Hematopoietic multipotent progenitor cell treated with erythropoietin and hydrocortisone succinate and interleukin-3 and kit ligand, for 17 days (in vitro differentiated cells): Measurements from ENCODE around the gene CDIP1.
A peak's percentile ranks its signal among the peaks of the same experiment; 100 is the strongest.

Experiments
- DNase-seq: peaks from one replicate; pipeline ENCODE4 v3.0.0-alpha.2; 2015; ENCODE audit warnings: low spot score

Gene CDIP1

DNA sequence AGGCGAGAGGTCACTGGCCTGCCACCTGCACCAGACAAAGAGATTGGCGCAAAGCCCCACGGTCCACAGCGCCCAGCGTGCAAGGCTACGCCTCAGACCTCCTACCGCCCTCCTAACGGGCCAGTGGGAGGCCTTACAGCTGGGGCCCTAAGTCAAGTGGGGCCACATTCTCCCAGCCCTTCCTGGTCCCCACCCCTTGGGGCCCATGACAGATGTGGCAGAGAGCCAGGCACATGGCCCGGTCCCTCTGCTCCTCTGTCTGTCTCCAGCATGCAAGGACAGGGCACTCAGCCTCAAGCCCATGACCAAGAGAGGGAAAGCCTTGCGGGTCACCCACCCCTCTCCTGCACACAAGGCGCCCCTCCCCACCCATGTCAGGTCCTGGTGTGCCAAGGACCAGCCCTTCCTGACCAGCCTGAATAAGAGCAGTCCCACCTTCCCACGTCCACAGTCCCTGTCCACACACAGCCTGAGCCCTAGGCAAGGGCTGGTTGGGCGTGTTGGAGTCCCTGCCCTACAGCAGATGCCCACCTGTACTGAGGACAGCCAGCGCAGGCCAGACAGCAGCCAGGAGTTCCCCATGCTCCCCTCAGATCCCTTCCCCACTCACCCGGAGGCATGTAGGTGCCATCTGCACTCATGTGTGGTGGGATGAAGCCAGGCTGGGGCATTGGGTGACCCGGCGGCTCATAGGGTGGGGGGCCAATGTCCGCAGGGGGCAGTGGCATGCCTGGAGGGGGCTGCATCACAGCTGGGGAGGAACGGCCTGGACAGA lies 25.3 kb downstream of the CDIP1 start:
- DNase-seq = no peak

DNA sequence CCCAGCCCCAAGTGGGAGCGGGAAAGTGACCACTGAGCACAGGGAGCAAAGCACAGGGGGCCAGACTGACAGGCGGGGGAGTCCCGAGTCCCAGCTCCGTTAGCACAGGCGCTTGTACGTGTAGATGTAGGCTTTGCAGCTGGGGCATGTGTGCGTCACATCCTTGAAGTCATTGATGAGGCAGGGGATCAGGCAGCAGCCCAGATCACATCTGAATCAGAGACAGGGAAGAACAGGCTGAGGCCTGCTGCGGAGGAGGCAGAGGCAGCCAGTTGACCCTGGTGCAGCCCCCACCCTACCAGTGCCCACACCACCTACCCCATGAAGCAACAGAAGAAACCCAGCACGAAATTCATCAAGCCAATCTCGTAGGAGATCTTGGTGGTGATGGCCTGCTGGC lies 26.1 kb downstream of the CDIP1 start:
- DNase-seq = no peak

DNA sequence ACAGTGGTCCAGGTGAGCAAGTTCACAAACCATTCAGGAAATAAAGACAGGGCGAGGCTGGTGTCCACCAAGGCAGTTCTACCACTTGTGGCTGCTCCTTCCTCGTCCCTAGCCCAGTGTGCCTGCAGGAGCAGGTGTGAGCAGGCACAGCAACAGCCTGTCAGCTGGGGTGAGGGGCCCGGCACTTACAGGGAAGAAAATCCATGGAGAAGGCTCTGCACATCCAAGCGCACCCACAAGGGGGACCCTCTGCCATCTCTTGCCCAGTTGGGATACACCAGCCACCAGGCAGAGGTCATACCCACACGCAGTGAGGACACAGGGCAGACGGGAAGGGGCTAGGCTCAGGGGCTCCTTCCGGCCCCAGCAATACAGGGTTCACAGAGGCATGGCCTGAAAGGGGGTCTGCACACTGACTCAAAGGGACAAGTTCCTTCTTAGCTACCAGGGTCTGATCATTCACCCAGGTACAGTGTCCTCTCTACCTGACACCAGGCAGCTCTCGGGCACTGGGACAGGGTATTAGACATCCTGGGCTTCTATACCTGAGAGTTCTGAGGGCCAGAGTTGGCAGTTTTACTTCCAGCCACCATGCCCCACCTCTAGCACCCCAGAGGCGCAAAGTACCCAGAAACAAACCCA lies 27.0 kb downstream of the CDIP1 start:
- peak; percentile 31 for DNase-seq

DNA sequence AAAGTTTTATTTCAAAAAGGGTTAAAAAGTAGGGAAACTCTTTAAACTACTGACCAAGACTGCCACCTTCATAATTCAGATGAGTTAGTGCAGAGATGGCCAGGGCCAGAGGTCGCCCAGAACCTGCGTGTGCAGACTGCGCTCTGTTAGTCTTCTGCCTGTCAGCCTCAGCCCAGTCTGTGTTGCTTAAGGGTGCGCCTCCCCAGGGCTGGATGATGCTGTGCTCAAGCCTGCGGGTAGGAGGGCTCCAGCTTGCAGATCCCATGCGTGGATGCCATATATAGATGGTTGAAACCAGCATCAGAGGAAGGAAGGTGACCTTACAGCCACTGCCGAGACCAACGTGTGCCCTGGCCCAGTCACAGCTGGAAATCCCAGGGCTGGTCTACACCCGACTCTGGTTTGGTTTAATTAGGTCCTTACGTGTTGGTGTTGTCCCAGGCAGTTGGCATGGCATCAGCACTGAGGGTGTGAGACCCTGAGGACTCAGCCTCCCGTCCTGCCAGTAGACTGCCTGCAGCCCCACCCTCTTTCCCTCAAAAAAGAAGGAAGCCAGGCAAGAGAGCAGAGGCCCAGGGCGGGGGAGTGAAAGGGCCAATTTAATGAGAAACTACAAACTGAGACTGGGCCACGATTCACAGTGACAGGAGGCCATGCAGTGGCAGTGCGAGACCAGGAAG lies 27.7 kb downstream of the CDIP1 start:
- no peak for DNase-seq

DNA sequence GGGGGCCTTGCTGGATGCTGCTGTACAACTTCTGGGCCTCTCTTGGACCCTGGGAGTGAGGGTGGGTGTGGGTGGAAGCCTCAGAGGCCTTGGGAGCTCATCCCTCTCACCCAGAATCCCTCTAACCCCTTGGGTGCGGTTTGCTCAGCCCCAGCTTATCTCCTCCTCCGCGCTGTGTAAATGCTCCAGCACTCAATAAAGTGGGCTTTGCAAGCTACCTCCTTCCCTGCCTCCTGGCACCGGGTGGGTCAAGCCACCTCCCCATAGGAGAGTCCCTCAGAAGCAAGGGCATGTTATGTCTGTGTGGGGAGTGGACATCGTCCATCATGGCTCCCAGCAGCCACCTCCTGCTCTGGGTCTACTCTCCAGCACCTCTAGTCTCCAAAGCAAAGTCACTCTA lies 28.4 kb downstream of the CDIP1 start:
- no peak for DNase-seq

DNA sequence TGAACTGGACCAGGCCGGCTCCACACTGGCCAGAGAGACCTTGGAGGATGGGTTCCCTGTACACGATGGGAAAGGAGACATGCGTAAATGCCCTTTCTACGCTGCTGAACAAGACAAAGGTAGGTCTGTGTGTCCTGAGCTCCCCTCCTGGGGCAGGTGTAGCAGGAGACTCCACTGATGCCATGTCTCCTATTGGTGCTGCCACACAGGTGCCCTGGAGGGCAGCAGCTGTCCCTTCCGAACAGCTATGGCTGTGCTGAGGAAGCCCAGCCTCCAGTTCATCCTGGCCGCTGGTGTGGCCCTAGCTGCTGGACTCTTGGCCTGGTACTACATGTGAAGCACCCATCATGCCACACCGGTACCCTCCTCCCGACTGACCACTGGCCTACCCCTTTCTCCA lies 29.2 kb downstream of the CDIP1 start:
- no peak for DNase-seq

DNA sequence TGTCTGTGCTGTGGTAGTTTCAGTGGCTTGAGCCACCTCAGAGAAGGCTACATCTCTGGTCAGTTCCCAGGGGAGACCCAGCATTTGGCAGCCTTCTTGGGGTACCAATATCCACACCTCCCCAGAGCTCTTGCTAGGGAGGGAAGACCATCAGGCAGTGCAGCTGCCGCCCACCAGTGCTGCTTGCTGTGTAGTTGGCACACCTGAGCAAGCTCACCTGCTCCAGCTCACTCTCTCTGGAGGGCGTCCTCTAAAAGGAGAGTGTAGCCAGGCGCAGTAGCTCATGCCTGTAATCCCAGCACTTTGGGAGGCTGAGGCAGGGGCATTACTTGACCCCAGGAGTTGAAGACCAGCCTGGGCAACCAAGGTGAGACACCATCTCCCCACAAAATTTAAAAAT lies 29.8 kb downstream of the CDIP1 start:
- no peak for DNase-seq

DNA sequence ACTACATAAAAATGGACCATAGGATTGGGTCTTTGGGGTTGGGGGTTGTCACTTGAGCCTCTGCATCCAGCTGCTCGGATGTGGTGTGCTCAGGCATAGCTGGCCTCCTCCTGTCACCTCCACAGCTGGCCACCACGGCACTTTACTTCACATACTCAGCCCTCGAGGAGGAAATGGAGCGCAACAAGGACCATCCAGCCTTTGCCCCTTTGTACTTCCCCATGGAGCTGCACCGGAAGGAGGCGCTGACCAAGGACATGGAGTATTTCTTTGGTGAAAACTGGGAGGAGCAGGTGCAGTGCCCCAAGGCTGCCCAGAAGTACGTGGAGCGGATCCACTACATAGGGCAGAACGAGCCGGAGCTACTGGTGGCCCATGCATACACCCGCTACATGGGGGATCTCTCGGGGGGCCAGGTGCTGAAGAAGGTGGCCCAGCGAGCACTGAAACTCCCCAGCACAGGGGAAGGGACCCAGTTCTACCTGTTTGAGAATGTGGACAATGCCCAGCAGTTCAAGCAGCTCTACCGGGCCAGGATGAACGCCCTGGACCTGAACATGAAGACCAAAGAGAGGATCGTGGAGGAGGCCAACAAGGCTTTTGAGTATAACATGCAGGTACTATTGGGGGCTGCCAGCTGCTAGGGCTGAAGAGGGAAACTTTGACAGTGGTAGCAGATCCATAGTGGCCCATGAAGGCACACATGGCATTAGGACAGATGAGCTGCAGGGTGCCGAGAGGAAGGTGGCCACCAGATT lies 30.8 kb downstream of the CDIP1 start:
- DNase-seq = no peak

DNA sequence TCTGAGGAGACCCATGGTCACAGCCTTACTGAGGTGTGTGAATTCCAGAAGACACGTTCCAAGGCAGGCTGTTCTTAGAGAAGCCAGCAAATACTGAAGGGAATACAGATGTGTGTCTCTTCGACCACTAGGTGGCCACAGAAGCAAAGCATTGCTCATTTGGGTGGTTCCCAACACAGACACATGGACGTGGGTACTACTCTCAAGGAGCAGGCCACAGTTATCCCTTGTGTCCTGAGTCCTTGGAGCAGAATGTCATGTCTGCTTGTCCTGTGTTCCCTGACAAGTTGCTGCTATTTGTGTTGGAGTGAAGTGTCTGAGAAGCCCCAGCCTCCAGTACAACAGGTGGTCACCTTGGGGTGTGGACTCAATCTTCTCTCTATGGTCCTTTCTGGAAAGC lies 32.1 kb downstream of the CDIP1 start:
- DNase-seq = peak; percentile 83

DNA sequence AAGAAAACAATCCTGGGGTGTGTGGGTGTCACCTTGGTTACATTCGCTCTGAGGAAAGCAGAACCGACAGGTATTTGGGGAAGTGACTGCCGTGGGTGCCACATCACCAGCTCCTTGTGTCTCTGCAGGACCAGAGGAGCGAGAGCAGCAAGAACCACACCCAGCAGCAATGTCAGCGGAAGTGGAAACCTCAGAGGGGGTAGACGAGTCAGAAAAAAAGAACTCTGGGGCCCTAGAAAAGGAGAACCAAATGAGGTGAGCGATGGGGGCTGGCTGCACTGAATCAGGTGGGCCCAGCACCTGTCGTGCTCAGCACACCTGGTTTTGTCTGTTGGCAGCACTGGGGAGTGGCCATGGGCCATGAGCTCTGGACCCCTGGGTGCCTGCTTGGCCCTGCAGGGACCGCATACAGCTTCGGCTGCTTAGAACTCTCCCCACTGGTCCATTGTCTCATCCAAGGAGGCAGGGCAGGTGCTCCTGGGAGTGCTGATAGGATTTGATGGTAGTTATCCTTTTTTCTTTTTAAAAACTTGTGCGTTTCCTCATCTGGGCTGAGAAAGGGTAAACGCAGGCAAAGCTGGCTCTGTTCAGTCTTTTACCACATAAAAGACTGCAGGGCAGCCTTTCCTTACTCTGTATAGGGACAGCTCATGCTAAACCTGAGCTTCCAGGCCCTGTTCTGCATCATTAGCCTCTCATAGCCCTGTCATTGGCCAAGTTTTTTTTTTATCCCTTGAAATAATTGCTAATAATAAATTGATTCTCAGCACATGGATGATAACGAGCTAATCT lies 33.0 kb downstream of the CDIP1 start:
- DNase-seq = no peak

DNA sequence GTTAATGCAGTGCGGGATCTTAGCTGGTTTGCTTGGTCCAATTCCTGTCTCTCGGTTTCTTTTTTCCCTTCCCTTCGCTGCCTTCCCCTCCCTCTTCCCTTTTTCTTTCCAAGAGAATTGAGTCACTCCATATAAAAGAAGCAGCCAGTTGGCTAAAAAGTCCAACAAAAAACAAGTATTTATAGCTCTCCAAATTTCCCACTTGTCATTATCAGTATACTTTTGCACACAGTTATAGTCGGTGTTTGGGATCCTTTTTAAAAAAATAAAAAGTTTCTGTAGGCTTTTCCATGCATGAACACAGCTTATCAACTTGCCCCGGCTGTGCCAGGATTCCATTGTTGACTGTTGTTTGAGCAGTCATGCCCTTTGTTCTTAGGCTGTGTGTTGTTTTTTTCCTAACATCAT lies 37.5 kb downstream of the CDIP1 start:
- DNase-seq = no peak

DNA sequence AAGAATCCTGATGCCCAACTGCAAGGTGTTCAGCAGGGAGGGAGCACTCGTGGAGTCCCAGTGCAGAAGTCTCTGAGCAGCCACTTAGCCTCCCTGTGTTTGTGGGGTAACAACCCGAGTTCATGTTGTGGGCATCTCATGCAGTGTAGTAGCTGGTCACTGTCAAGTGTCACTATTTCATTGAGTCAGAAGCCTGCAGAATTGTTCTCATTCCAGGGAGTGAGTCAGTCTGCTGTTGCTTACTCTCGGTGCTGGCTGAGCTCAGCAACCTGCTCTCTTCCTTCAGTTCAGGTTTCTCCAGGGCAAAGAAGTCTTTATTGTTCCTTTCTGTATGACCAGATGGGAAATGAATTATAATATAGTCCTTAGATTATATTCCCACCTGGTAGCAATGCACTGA lies 38.3 kb downstream of the CDIP1 start:
- DNase-seq = no peak

DNA sequence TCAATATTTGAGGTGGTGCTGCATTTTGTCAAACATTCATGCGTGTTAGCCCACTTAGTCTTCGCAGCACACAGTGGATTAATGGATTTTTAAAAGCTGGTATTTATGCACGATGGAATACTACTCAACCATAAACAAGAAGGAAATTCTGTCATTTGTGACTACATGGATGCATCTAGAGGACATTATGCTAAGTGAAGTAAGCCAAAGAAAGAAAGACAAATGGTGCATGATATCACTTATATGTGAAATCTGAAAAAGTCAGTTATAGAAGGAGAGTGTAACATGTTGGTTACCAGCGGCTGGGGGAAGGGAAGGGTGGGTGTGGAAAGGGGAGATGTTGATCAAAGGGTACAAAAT lies 39.4 kb downstream of the CDIP1 start:
- no peak for DNase-seq

DNA sequence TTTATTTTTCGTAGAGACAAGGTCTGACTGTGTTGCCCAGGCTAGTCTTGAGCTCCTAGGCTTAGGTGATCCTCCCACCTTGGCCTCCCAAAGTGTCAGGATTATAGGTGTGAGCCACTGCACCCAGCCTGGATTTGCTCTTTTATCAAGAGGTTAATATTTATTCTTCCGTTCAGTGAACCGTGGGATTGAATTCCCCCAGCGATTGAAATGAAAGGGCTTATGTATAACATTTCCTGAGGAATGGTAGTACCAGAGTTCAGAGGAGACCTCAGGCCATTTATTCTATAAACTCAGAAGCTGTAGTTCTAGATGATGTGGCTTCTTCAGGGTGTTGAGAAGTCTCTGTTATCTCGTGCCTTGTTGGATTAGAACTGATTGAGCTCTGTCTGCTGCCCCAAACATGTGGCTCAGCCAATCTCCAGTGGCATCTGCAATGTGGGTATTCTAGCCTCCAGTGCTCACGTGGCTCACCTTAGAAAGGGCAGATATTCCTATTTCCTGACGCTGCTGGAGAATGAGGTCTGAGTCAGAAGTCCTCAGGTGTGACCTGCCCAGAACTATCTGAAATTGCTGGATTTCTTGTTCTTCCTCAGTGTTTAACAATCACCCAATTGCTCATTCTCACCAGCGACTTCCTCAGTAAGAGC lies 39.9 kb downstream of the CDIP1 start:
- no peak for DNase-seq

DNA sequence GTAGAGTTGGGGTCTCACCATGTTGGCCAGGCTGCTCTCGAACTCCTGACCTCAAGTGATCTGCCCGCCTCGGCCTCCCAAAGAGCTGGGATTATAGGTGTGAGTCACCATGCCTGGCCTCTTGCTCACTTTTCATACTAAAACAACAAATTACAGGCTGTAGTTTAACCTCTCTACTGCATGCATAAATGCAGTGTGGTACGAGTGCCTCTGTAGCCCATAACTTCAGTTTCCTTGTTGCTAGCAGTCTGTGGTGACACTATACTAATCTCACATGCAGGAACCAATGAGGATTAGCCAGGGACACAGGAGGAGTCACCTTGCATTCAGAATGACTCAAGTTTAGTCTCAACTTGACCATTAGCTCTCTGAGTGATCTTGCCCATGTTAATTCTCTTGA lies 42.3 kb downstream of the CDIP1 start:
- no peak for DNase-seq

DNA sequence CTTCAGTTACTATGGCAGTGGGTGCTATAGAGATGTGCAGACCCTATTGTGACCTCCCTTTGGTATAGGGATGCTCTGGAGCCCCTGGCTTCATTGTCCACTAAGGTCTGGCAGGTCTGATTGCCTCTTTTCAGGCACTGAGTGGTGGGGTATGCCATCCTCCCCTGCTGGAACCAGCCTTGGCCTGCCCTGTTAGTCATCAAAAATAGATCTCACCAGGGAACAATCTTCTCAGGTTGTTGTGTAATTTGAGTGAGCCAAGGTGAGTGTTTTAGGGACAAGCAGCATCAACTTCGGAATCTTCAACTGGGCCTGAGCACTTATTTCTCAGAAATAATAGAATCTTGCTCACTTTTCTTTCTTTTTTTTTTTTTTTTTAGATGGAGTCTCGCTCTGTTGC lies 42.8 kb downstream of the CDIP1 start:
- no peak for DNase-seq

DNA sequence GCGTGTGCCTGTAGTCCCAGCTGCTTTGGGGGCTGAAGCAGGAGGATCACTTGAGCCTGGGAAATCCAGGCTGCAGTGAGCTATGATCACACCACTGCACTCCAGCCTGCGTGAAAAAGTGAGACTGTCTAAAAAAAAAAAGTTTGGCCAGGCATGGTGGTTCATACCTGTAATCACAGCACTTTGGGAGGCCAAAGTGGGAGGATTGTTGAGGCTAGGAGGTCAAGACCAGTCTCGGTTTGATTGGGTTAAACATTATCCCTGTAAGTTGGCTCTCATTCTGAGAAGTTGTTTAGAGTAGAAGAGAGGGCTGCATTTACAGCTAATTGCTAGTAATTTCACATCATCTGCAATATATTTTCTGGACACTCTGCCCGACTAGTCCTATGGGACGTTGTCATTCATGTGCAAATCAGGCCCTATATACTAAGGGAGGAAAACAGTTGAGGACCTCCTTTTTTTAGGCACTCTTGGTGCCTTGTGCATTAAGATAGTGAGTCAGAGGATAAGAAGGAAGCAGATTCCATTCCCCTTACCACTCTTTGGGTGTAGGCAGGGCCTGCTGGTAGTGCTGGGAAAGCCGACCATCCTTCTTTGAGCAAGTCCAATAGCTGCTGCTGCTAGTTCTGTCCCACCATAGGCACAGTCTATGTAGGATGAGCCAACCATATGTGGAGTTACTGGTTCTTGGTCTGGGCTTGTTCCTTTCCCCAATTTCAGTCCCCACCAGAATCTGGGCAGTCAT lies 43.7 kb downstream of the CDIP1 start:
- no peak for DNase-seq

DNA sequence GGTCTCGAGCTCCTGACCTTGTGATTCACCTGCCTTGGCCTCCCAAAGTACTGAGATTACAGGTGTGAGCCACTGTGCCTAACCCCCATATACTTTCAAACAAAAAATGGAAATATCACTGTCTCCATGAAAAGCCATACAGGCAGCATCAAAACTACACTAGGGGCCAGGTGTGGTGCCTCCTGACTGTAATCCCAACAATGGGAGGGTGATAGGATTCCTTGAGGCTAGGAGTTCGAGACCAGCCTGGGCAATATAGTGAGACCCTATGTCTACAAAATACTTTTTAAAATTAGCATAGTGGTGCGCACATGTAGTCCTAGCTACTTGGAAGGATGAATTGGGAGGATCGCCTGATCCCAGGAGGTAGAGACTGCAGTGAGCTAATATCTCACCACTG lies 46.7 kb downstream of the CDIP1 start:
- DNase-seq = no peak

DNA sequence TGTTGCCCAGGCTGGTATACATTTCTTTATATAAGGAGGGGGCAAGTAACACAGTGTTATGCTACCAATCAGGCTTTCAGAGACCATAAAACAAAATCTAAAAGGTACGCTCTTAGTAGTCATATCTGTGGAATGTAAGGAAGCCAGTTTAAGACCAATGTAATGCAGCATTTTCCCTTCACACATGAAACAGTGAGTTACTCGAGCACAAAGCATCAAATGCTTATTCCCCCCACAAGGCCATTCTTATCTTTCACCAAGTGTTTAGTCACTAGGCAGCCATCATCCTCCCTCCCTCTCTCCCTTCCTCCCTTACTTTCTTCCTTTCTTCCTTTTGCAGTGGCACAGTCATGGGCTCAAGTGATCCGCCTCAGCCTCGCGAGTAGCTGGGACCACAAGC lies 49.5 kb downstream of the CDIP1 start:
- DNase-seq = no peak

DNA sequence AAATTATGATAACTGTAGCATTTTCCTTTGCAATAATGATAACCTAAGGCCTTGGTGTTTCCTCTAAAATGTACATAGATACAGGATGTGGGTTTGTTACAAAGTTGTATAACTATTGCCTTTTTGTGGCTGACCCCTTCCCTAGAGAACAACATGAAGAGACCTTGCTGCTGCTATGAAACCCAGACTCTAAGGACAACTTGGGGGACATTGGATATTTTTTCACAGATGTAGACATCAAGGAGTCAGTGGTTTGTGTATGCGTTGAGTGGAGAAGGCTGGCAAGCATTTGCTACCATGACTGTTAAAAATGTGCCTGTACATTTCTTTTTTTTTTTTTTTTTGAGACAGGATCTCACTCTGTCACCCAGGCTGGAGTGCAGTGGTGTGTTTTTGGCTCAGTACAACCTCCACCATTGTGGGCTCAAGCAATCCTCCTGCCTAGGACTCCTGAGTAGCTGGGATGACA lies 50.0 kb downstream of the CDIP1 start:
- DNase-seq = no peak
